ENCODE data around the gene ZNF598. TPM values are rescaled to one million over a fixed set of nuclear protein-coding genes. Genes with fewer than 3 reads are reported as not detected.

Gene ZNF598
- polyA plus RNA-seq, 1 of the 3 experiments (the other 2 are of a cell fraction) = 47.8 TPM

- Histone ChIP-seq H3F3A (replicated peaks; ENCODE audit: insufficient read depth) (peaks cover 9% of the 10 kb centered on the region), H3K27me3 (ENCODE audit: insufficient read depth) (peaks cover 4% of the 10 kb centered on the region; the same call in 1 of the 2 replicates), H3K27ac (ENCODE audit: low read depth in 2 of 2, low read length in 1 of 2) (peak overlapping the region; percentile 65 to 86), H3K9me2 (no peaks in the 10 kb centered on the region), H3K4me3 (ENCODE audit: low read depth in 2 of 2, low read length in 1 of 2) (peak overlapping the region; percentile 40 to 65), H3K9ac (peak overlapping the region; percentile 59; the same call in 1 of the 2 replicates), H3K36me3 (replicated peaks in 1 of 2; ENCODE audit: control insufficient read depth in 1 of 2, insufficient read depth in 2 of 2, low read length in 1 of 2) (no peaks in the 10 kb centered on the region), H3K79me2 (ENCODE audit: insufficient read depth) (peaks cover 8% of the 10 kb centered on the region; the same call in 1 of the 2 replicates), H4K20me1 (ENCODE audit: insufficient read depth) (peaks cover 1% of the 10 kb centered on the region; the same call in 1 of the 2 replicates), H2AFZ (ENCODE audit: low read depth) (peak overlapping the region; percentile 93), H3K4me1 (ENCODE audit: control insufficient read depth in 1 of 2, insufficient read depth in 2 of 2, low read depth in 1 of 2, low read length in 1 of 2) (peaks cover under 1 to 22% of the 10 kb centered on the region in 2 experiments; a peak in 2 of 4 replicates), H3K9me3 (no peaks in the 10 kb centered on the region), H3K4me2 (peak overlapping the region; percentile 97)
- 5% methylated on average over 14 of the region's 14 CpGs for WGBS (ENCODE audit: low lambda C conversion rate)
- CTCF ChIA-PET = interaction anchor here (0.6 to 6.5 kb wide), 29 partner anchors 9 to 214 kb away, joined by 3 to 68 read pairs (median 6); partner anchors contain the start of genes DNASE1L2, NTHL1, PKD1 and RAB26
- TF ChIP-seq NRF1 (IDR thresholded peaks at IDR 0.05; ENCODE audit: low read depth, low read length) (peak; percentile 27; the same call in 1 of the 2 replicates), EZH2phosphoT487 (IDR thresholded peaks at IDR 0.05; ENCODE audit: borderline replicate concordance, low read depth) (no peak), TAF1 (IDR thresholded peaks at IDR 0.05; ENCODE audit: borderline replicate concordance, low read depth, low read length) (0 out of 2 replicates have a peak, but pooled peaks have one; percentile 5), ELF1 (IDR thresholded peaks at IDR 0.05) (no peak), CHD2 (IDR thresholded peaks at IDR 0.05; ENCODE audit: low read length, partially characterized antibody) (peak; percentile 18), GATA2 (CRISPR knock-in tag; IDR thresholded peaks at IDR 0.05) (no peak), SIN3A (IDR thresholded peaks at IDR 0.05; ENCODE audit: borderline replicate concordance, low read depth, low read length) (no peak), TCF12 (IDR thresholded peaks at IDR 0.05) (no peak), JUND (IDR thresholded peaks at IDR 0.05) (no peak), NFIC (IDR thresholded peaks at IDR 0.05; ENCODE audit: borderline replicate concordance) (no peak)
- TF ChIP-seq, protein P1, sequence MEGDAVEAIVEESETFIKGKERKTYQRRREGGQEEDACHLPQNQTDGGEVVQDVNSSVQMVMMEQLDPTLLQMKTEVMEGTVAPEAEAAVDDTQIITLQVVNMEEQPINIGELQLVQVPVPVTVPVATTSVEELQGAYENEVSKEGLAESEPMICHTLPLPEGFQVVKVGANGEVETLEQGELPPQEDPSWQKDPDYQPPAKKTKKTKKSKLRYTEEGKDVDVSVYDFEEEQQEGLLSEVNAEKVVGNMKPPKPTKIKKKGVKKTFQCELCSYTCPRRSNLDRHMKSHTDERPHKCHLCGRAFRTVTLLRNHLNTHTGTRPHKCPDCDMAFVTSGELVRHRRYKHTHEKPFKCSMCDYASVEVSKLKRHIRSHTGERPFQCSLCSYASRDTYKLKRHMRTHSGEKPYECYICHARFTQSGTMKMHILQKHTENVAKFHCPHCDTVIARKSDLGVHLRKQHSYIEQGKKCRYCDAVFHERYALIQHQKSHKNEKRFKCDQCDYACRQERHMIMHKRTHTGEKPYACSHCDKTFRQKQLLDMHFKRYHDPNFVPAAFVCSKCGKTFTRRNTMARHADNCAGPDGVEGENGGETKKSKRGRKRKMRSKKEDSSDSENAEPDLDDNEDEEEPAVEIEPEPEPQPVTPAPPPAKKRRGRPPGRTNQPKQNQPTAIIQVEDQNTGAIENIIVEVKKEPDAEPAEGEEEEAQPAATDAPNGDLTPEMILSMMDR (IDR thresholded peaks at IDR 0.05) = no peak
- peak; percentile 88 for DNase-seq
- POLR2A ChIA-PET = interaction anchor here (0.7 to 1.5 kb wide), 4 partner anchors 19 to 133 kb away, joined by 3 to 6 read pairs (median 4); partner anchors contain the start of genes NTHL1, RPS2, TRAF7 and TSC2
Observed at GRCh38 chr16:2022723-2023091, 13.1 kb upstream of the ZNF598 start.

GRCh38 chr16:2019921-2020831, 10.6 kb upstream of the ZNF598 start:
- CTCF ChIA-PET = interaction anchor here (0.9 to 2.1 kb wide), 3 partner anchors 9 to 120 kb away, joined by 5 to 15 read pairs (median 5); no protein-coding TSS in a partner anchor
- H3K4me1 ChIP-seq (ENCODE audit: control insufficient read depth in 1 of 2, insufficient read depth in 2 of 2, low read depth in 1 of 2, low read length in 1 of 2) = peaks cover 0 to 14% of the 10 kb centered on the region in 2 experiments; a peak in 1 of 4 replicates
- 26% methylated on average over 44 of the region's 96 CpGs for WGBS (ENCODE audit: low lambda C conversion rate)
- H3K4me2 ChIP-seq = no peak overlapping the region
- no peak overlapping the region for H3K27ac ChIP-seq (ENCODE audit: low read depth in 2 of 2, low read length in 1 of 2)
- H3K27me3 ChIP-seq (ENCODE audit: insufficient read depth) = peaks cover 4% of the 10 kb centered on the region; the same call in 1 of the 2 replicates
- TF ChIP-seq MXI1 (IDR thresholded peaks at IDR 0.05; ENCODE audit: low read depth, low read length) (0 out of 2 replicates have a peak, but pooled peaks have one; percentile 26), RXRA (IDR thresholded peaks at IDR 0.05; ENCODE audit: borderline replicate concordance, low read depth) (no peak)
- no peaks in the 10 kb centered on the region for H3K79me2 ChIP-seq (ENCODE audit: insufficient read depth)
- no peak overlapping the region for H3K9ac ChIP-seq
- H3K36me3 ChIP-seq (replicated peaks in 1 of 2; ENCODE audit: control insufficient read depth in 1 of 2, insufficient read depth in 2 of 2, low read length in 1 of 2) = no peaks in the 10 kb centered on the region
- H3F3A ChIP-seq (replicated peaks; ENCODE audit: insufficient read depth) = peaks cover 5% of the 10 kb centered on the region
- peak; percentile 68 for DNase-seq
- no peaks in the 10 kb centered on the region for H3K9me3 ChIP-seq
- H3K9me2 ChIP-seq = no peaks in the 10 kb centered on the region
- no peaks in the 10 kb centered on the region for H4K20me1 ChIP-seq (ENCODE audit: insufficient read depth)
- H3K4me3 ChIP-seq (ENCODE audit: low read depth in 2 of 2, low read length in 1 of 2) = no peak overlapping the region
- H2AFZ ChIP-seq (ENCODE audit: low read depth) = no peak overlapping the region
- POLR2A ChIA-PET = interaction anchor here (1.0 kb wide), 1 partner anchor 135 kb away, joined by 3 read pairs; the partner anchor contains the start of gene TRAF7

All from SK-N-SH (cell line).